HCT116 (cell line): Measurements from ENCODE around the gene KSR1. TPM values are rescaled to one million over a fixed set of nuclear protein-coding genes. Genes with fewer than 3 reads are reported as not detected.

ENCODE experiments used
- ATAC-seq: fragments of 200-7000 bp; cut with Tn5 transposase; 2 replicates; pipeline ENCODE4 v1.9.1; 2020; ENCODE audit warnings: mild to moderate bottlenecking, moderate library complexity
- BruUV-seq: library from RNA; stranded (reverse); fragments of 400-500 nt; replicated peaks from 2 replicates; lab custom pipeline; 2021; lab: Mats Ljungman, UMichigan
- CTCF ChIA-PET: fragments of 300-600 bp; sonication (Branson Sonifier 250); formaldehyde crosslinking; loops from one replicate; lab custom pipeline; 2021; ENCODE audit warnings: antibody characterized with exemption; lab: Charles Lee
- POLR2A ChIA-PET: fragments of 300-600, 350-600 bp; sonication (Branson Sonifier 250); formaldehyde crosslinking; loops from one replicate; lab custom pipeline; 2021; ENCODE audit warnings: antibody characterized with exemption; lab: Charles Lee
- RAD21 ChIA-PET, 2 experiments: fragments of 300-600 bp; sonication (Branson Sonifier 250); formaldehyde crosslinking; loops; one replicate each; lab custom pipeline; 2023; ENCODE audit warnings: low total read pairs in 2 of 2; ENCODE audit not compliant: uncharacterized antibody in 2 of 2, unreplicated experiment in 2 of 2, low non-redundant PET in 1 of 2; lab: Charles Lee
- DNase-seq: peaks from one replicate; pipeline ENCODE4 v3.0.0-alpha.2; 2010; ENCODE audit warnings: low read depth, low spot score
- H2AFZ ChIP-seq: fragments of 200-600 bp; shearing (Covaris generic), sonication (generic); 2 replicates; pipeline ENCODE4 v1.6.1; 2017; ENCODE audit warnings: low read depth, mixed run types, mixed read lengths, antibody characterized with exemption, low read length; ENCODE audit not compliant: poor library complexity, severe bottlenecking
- H3K27ac ChIP-seq: 2 replicates; pipeline ENCODE4 v1.5.1; 2012; ENCODE audit warnings: low read depth, low read length
- H3K27me3 ChIP-seq: fragments of 200-600 bp; sonication (generic); 2 replicates; pipeline ENCODE4 v1.6.1; 2016; ENCODE audit warnings: mixed run types, low read length, mixed read lengths; ENCODE audit not compliant: insufficient read depth
- H3K36me3 ChIP-seq, 2 experiments: fragments of 200-500 bp in 1 of 2; fragments of 200-600 bp in 1 of 2; sonication (Bioruptor generic) in 1 of 2; sonication (generic) in 1 of 2; 2 replicates each; pipeline versions ENCODE4 v1.5.1 to v1.6.1; 2014 to 2016; ENCODE audit warnings: low read length in 2 of 2, inconsistent platforms in 1 of 2, mixed read lengths in 1 of 2, mixed run types in 1 of 2; ENCODE audit not compliant: insufficient read depth in 2 of 2, control insufficient read depth in 1 of 2
- H3K4me1 ChIP-seq, 2 experiments: fragments of 200-600 bp in 1 of 2; sonication (generic) in 1 of 2; 2 replicates each; pipeline versions ENCODE4 v1.5.1 to v1.6.1; 2012 to 2017; ENCODE audit warnings: low read length in 2 of 2, inconsistent platforms in 1 of 2, mild to moderate bottlenecking in 1 of 2, mixed read lengths in 1 of 2, mixed run types in 1 of 2, moderate library complexity in 1 of 2; ENCODE audit not compliant: insufficient read depth in 2 of 2, control insufficient read depth in 1 of 2
- H3K4me2 ChIP-seq: fragments of 200-600 bp; sonication (generic); 2 replicates; pipeline ENCODE4 v1.6.1; 2017; ENCODE audit warnings: mixed run types, low read length, mixed read lengths
- H3K4me3 ChIP-seq, 2 experiments: fragments of 200-600 bp in 1 of 2; sonication (generic) in 1 of 2; replicated peaks in 1 of 2; 2 replicates each; pipeline ENCODE4 v1.5.1; 2011 to 2016; ENCODE audit warnings: low read length in 2 of 2, control low read depth in 1 of 2, low read depth in 1 of 2, mild to moderate bottlenecking in 1 of 2, mixed read lengths in 1 of 2, mixed run types in 1 of 2
- H3K79me2 ChIP-seq: fragments of 200-600 bp; sonication (generic); 2 replicates; pipeline ENCODE4 v1.6.1; 2017; ENCODE audit warnings: mild to moderate bottlenecking, mixed run types, low read length, moderate library complexity, mixed read lengths; ENCODE audit not compliant: insufficient read depth
- H3K9ac ChIP-seq: fragments of 200-600 bp; sonication (generic); 2 replicates; pipeline ENCODE4 v1.6.1; 2016; ENCODE audit warnings: low read length, mixed read lengths
- H3K9me2 ChIP-seq: fragments of 200-600 bp; sonication (generic), shearing (Covaris generic); 2 replicates; pipeline ENCODE4 v1.6.1; 2017; ENCODE audit warnings: mixed run types, mild to moderate bottlenecking, moderate library complexity; ENCODE audit not compliant: insufficient read depth
- H3K9me3 ChIP-seq, 2 experiments: fragments of 200-500 bp in 1 of 2; fragments of 200-600 bp in 1 of 2; sonication (Bioruptor generic) in 1 of 2; sonication (generic) in 1 of 2; 2 replicates each; pipeline ENCODE4 v1.6.1; 2014 to 2017; ENCODE audit warnings: low read length in 2 of 2, mixed read lengths in 2 of 2, inconsistent platforms in 1 of 2, low read depth in 1 of 2, mild to moderate bottlenecking in 1 of 2, mixed run types in 1 of 2, moderate library complexity in 1 of 2; ENCODE audit not compliant: control insufficient read depth in 1 of 2, insufficient read depth in 1 of 2
- H4K20me1 ChIP-seq: fragments of 200-600 bp; sonication (generic), shearing (Covaris generic); 2 replicates; pipeline ENCODE4 v1.6.1; 2017; ENCODE audit warnings: mixed run types, mild to moderate bottlenecking, moderate library complexity; ENCODE audit not compliant: insufficient read depth
- ATF3 ChIP-seq: IDR thresholded peaks from 2 replicates; pipeline ENCODE4 v1.6.1; 2012
- CEBPB ChIP-seq: IDR thresholded peaks from 2 replicates; pipeline ENCODE4 v1.6.1; 2012; ENCODE audit warnings: low read depth
- CTCF ChIP-seq, 3 experiments: fragments of 200-600 bp in 1 of 3; sonication (generic) in 1 of 3; IDR thresholded peaks in 2 of 3; conservative IDR thresholded peaks in 1 of 3; 2 replicates each; pipeline ENCODE4 v1.5.1; 2012 to 2017; ENCODE audit warnings: low read depth in 2 of 3, low read length in 2 of 3, antibody characterized with exemption in 1 of 3, borderline replicate concordance in 1 of 3, control low read depth in 1 of 3, mild to moderate bottlenecking in 1 of 3, mixed read lengths in 1 of 3, mixed run types in 1 of 3, moderate library complexity in 1 of 3; ENCODE audit not compliant: insufficient read depth in 1 of 3
- EGR1 ChIP-seq: IDR thresholded peaks from 2 replicates; pipeline ENCODE4 v1.6.1; 2012; ENCODE audit warnings: low read depth
- ELF1 ChIP-seq: IDR thresholded peaks from 2 replicates; pipeline ENCODE4 v1.6.1; 2012; ENCODE audit warnings: low read depth, borderline replicate concordance
- FOSL1 ChIP-seq: IDR thresholded peaks from 2 replicates; pipeline ENCODE4 v1.6.1; 2012; ENCODE audit warnings: low read depth
- JUND ChIP-seq: IDR thresholded peaks from 2 replicates; pipeline ENCODE4 v1.6.1; 2012
- POLR2AphosphoS5 ChIP-seq: IDR thresholded peaks from 2 replicates; pipeline ENCODE4 v1.6.1; 2011; ENCODE audit warnings: mild to moderate bottlenecking, low read depth, low read length, moderate library complexity
- SIN3A ChIP-seq: IDR thresholded peaks from 2 replicates; pipeline ENCODE4 v1.6.1; 2012; ENCODE audit warnings: low read depth
- SP1 ChIP-seq: IDR thresholded peaks from 2 replicates; pipeline ENCODE4 v1.6.1; 2012; ENCODE audit warnings: low read depth
- SRF ChIP-seq: IDR thresholded peaks from 2 replicates; pipeline ENCODE4 v1.6.1; 2012; ENCODE audit warnings: low read depth
- YY1 ChIP-seq: IDR thresholded peaks from 2 replicates; pipeline ENCODE4 v1.6.1; 2011; ENCODE audit warnings: low read length, low read depth, moderate library complexity, mild to moderate bottlenecking; ENCODE audit not compliant: insufficient replicate concordance; ENCODE audit errors: extremely low read depth
- ZFX ChIP-seq: fragments of 450-650 bp; IDR thresholded peaks from 2 replicates; pipeline ENCODE4 v1.6.1; 2017
- ZNF274 ChIP-seq: fragments of 200-500 bp; sonication (Bioruptor generic); IDR thresholded peaks from 2 replicates; pipeline ENCODE4 v1.6.1; 2014; ENCODE audit warnings: mild to moderate bottlenecking, low read depth, low read length, inconsistent platforms
- intact Hi-C: fragments of 100-400 bp; cut with micrococcal nuclease; formaldehyde crosslinking; loops from 2 replicates; pipeline ENCODE4 v1.10.0; 2022
- total RNA-seq: library from RNA; stranded (reverse); gene quantifications from one replicate; pipeline ENCODE4 v1.2.1, GENCODE V29; 2021; ENCODE audit not compliant: unreplicated experiment
- TF ChIP-seq, protein P1 (sequence below): IDR thresholded peaks from 2 replicates; pipeline ENCODE4 v1.6.1; 2012
- TF ChIP-seq, protein P2 (sequence below): IDR thresholded peaks from 2 replicates; pipeline ENCODE4 v1.6.1; 2012; ENCODE audit warnings: low read depth

KSR1 gene
- total RNA-seq, 1 experiment from 2014 or later: 16.5 TPM

DNA sequence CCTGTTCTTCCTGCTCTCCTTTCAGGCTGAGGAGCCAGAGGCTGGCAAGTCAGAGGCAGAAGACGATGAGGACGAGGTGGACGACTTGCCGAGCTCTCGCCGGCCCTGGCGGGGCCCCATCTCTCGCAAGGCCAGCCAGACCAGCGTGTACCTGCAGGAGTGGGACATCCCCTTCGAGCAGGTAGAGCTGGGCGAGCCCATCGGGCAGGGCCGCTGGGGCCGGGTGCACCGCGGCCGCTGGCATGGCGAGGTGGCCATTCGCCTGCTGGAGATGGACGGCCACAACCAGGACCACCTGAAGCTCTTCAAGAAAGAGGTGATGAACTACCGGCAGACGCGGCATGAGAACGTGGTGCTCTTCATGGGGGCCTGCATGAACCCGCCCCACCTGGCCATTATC lies 149.2 kb downstream of the KSR1 start:
- Histone ChIP-seq H3K27ac (no peak overlapping the region), H3K36me3 (no peaks in the 10 kb centered on the region), H3K9me2 (no peaks in the 10 kb centered on the region), H3K79me2 (no peaks in the 10 kb centered on the region), H4K20me1 (no peaks in the 10 kb centered on the region), H3K4me1 (peaks cover 12 to 13% of the 10 kb centered on the region in 2 experiments), H3K9ac (no peak overlapping the region), H3K4me2 (no peak overlapping the region), H2AFZ (no peak overlapping the region), H3K4me3 (no peak overlapping the region), H3K9me3 (no peaks in the 10 kb centered on the region), H3K27me3 (no peaks in the 10 kb centered on the region)
- ChIA-PET POLR2A (no interaction called here), RAD21 (no interaction called here), CTCF (interaction anchor here (1.6 to 1.9 kb wide), 2 partner anchors 49 to 369 kb away, joined by 3 to 6 read pairs; no protein-coding TSS in a partner anchor)
- TF ChIP-seq SRF: no peak
- no peak for TF ChIP-seq ELF1
- TF ChIP-seq, protein P1, sequence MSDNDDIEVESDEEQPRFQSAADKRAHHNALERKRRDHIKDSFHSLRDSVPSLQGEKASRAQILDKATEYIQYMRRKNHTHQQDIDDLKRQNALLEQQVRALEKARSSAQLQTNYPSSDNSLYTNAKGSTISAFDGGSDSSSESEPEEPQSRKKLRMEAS: no peak
- TF ChIP-seq EGR1: no peak
- no peak for TF ChIP-seq CEBPB
- no peak for TF ChIP-seq ZFX
- no peak for TF ChIP-seq JUND
- no peak for TF ChIP-seq ZNF274
- no peak for TF ChIP-seq ATF3
- TF ChIP-seq POLR2AphosphoS5: no peak
- TF ChIP-seq YY1: no peak
- no peak for TF ChIP-seq SIN3A
- TF ChIP-seq CTCF (IDR thresholded peaks at IDR 0.05 in 2 of 3, conservative IDR thresholded peaks at IDR 0.05 in 1 of 3; ENCODE audit: borderline replicate concordance in 1 of 3, insufficient read depth in 1 of 3, low read depth in 2 of 3, low read length in 2 of 3): no peak
- no peak for TF ChIP-seq SP1
- TF ChIP-seq FOSL1: no peak
- TF ChIP-seq, protein P2, sequence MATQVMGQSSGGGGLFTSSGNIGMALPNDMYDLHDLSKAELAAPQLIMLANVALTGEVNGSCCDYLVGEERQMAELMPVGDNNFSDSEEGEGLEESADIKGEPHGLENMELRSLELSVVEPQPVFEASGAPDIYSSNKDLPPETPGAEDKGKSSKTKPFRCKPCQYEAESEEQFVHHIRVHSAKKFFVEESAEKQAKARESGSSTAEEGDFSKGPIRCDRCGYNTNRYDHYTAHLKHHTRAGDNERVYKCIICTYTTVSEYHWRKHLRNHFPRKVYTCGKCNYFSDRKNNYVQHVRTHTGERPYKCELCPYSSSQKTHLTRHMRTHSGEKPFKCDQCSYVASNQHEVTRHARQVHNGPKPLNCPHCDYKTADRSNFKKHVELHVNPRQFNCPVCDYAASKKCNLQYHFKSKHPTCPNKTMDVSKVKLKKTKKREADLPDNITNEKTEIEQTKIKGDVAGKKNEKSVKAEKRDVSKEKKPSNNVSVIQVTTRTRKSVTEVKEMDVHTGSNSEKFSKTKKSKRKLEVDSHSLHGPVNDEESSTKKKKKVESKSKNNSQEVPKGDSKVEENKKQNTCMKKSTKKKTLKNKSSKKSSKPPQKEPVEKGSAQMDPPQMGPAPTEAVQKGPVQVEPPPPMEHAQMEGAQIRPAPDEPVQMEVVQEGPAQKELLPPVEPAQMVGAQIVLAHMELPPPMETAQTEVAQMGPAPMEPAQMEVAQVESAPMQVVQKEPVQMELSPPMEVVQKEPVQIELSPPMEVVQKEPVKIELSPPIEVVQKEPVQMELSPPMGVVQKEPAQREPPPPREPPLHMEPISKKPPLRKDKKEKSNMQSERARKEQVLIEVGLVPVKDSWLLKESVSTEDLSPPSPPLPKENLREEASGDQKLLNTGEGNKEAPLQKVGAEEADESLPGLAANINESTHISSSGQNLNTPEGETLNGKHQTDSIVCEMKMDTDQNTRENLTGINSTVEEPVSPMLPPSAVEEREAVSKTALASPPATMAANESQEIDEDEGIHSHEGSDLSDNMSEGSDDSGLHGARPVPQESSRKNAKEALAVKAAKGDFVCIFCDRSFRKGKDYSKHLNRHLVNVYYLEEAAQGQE: no peak
- DNase-seq: no peak
- no peak for ATAC-seq
- intact Hi-C loops: loop anchor here (5.0 kb wide), 1 partner anchor 277 kb away; no protein-coding TSS in a partner anchor
- BruUV-seq: no TSS peak
